OCI-LY3 (cell line): ENCODE results near the gene BLM.
"Not testable (repeated sequence)": the region's sequence is repeated elsewhere in the genome, so short reads cannot be mapped to it uniquely, and the experiment has no call there.

Experiments used
- H2AFZ ChIP-seq: fragments of 200-600, 300-600 bp; shearing (Covaris generic); 2 replicates; pipeline ENCODE4 v1.6.0; 2014; ENCODE audit warnings: antibody characterized with exemption, low read depth, low read length
- H3K27ac ChIP-seq: fragments of 200-600, 300-600 bp; sonication (generic); 2 replicates; pipeline ENCODE4 v1.5.1; 2014; ENCODE audit warnings: mild to moderate bottlenecking, low read length, moderate library complexity, mixed read lengths
- H3K27me3 ChIP-seq: fragments of 200-600, 300-600 bp; sonication (generic); 2 replicates; pipeline ENCODE4 v1.6.1; 2014; ENCODE audit warnings: low read depth, low read length, mixed read lengths
- H3K36me3 ChIP-seq: fragments of 200-600, 300-600 bp; sonication (generic); replicated peaks from 2 replicates; pipeline ENCODE3; 2014; ENCODE audit warnings: low read depth, low read length, mixed read lengths
- H3K4me1 ChIP-seq: fragments of 300-600, 200-600 bp; sonication (generic); 2 replicates; pipeline ENCODE4 v1.6.1; 2014; ENCODE audit warnings: low read length, mixed read lengths
- H3K4me2 ChIP-seq: fragments of 200-600, 300-600 bp; sonication (generic); 2 replicates; pipeline ENCODE4 v1.6.1; 2014; ENCODE audit warnings: low read length, mixed read lengths
- H3K4me3 ChIP-seq: fragments of 300-600, 200-600 bp; sonication (generic); 2 replicates; pipeline ENCODE4 v1.5.1; 2014; ENCODE audit warnings: antibody characterized with exemption, mild to moderate bottlenecking, low read length, moderate library complexity
- H3K79me2 ChIP-seq: fragments of 300-600, 200-600 bp; shearing (Covaris generic); 2 replicates; pipeline ENCODE4 v1.6.1; 2014; ENCODE audit warnings: mild to moderate bottlenecking, low read length, mixed read lengths
- H3K9ac ChIP-seq: fragments of 300-600, 200-600 bp; shearing (Covaris generic); 2 replicates; pipeline ENCODE4 v1.6.0; 2014; ENCODE audit warnings: mild to moderate bottlenecking, low read length, moderate library complexity
- H3K9me3 ChIP-seq: fragments of 200-600, 300-600 bp; shearing (Covaris generic); 2 replicates; pipeline ENCODE4 v1.6.1; 2014; ENCODE audit warnings: low read length, mixed read lengths; ENCODE audit not compliant: insufficient read depth
- H4K20me1 ChIP-seq: fragments of 200-600, 300-600 bp; sonication (generic); 2 replicates; pipeline ENCODE4 v1.6.1; 2016; ENCODE audit warnings: low read length, mixed read lengths; ENCODE audit not compliant: insufficient read depth
- CTCF ChIP-seq: fragments of 200-600, 300-600 bp; sonication (generic); IDR thresholded peaks from 2 replicates; pipeline ENCODE4 v1.5.1; 2014; ENCODE audit warnings: antibody characterized with exemption, low read length, low read depth
- EZH2phosphoT487 ChIP-seq: fragments of 200-600 bp; shearing (Covaris generic); IDR thresholded peaks from 2 replicates; pipeline ENCODE4 v1.6.1; 2018; ENCODE audit warnings: antibody characterized with exemption, mixed run types, low read depth

The BLM gene

GRCh38 chr15:90826206-90826885, 109.2 kb downstream of the BLM start:
- not testable (repeated sequence) for H3K9me3 ChIP-seq, H3K79me2 ChIP-seq, H4K20me1 ChIP-seq, H3K36me3 ChIP-seq, H3K4me1 ChIP-seq, H3K4me2 ChIP-seq, H2AFZ ChIP-seq, H3K9ac ChIP-seq, H3K27ac ChIP-seq, H3K4me3 ChIP-seq
- H3K27me3 ChIP-seq: peaks cover 22% of the 10 kb centered on the region

DNA sequence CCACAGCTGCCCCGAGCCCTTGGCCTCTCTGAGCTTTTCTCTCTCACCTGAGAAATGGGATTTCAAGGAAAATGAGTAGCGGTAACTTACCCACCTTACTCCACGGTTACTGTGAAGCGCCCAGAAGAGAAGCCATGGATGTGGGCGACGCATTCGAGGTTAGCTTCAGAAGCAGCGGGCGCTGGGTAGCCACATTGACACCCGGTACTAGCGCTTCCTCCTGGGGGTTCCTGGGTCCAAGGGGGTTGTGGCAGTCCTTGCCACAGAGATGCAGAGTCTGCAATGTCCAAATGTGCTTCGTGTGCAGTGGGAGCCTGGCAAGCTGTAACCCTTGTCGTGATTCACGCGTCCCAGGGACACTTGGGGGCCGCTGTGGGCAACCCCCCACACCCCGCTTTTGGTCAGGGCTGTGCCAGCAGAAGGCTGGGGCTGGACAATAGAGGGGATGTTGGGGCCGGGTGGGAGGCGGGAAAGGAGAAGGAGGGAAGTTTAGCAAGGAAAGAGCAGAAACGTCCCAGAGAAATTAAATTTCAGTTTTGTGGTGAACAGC, 109.8 kb downstream of the BLM start:
- H4K20me1 ChIP-seq: no peaks in the 10 kb centered on the region
- no peak for TF ChIP-seq EZH2phosphoT487
- no peak for TF ChIP-seq CTCF
- H3K36me3 ChIP-seq: no peaks in the 10 kb centered on the region
- H3K9me3 ChIP-seq: no peaks in the 10 kb centered on the region
- H3K9ac ChIP-seq: no peak overlapping the region
- no peak overlapping the region for H3K4me3 ChIP-seq
- no peak overlapping the region for H3K27ac ChIP-seq
- H2AFZ ChIP-seq: no peak overlapping the region
- H3K79me2 ChIP-seq: no peaks in the 10 kb centered on the region
- H3K4me2 ChIP-seq: no peak overlapping the region
- peaks cover 6% of the 10 kb centered on the region; the same call in 1 of the 2 replicates for H3K4me1 ChIP-seq
- H3K27me3 ChIP-seq: peaks cover 22% of the 10 kb centered on the region

DNA sequence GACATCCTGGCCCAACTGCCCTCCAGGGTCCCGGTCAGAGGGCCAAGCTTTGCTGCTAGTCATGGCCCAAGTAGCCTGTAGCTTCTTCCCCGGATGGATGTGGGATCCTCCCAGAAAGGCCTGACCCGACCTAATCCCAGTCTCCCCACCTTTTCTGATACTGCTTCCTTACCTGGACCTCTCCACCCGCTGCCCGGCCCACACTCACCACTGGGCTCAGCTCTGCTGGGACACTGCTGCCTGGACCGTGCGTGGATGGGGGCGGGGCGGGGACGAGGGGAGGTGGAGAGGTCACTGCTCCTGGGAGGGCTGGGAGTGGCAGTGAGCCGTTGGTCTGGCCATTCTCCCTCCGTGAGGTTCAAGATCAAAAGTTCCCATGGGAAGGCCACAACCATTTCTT, 111.0 kb downstream of the BLM start:
- TF ChIP-seq EZH2phosphoT487 (no peak), CTCF (no peak)
- Histone ChIP-seq H3K4me1 (peaks cover 6% of the 10 kb centered on the region; the same call in 1 of the 2 replicates), H3K4me2 (no peak overlapping the region), H3K27me3 (peaks cover 22% of the 10 kb centered on the region), H3K9ac (no peak overlapping the region), H3K27ac (no peak overlapping the region), H3K79me2 (no peaks in the 10 kb centered on the region), H4K20me1 (no peaks in the 10 kb centered on the region), H3K9me3 (no peaks in the 10 kb centered on the region), H2AFZ (no peak overlapping the region), H3K4me3 (no peak overlapping the region), H3K36me3 (no peaks in the 10 kb centered on the region)

GRCh38 chr15:90829126-90829525, 112.0 kb downstream of the BLM start:
- Histone ChIP-seq H3K79me2 (no peaks in the 10 kb centered on the region), H3K9me3 (no peaks in the 10 kb centered on the region), H3K9ac (no peak overlapping the region), H3K27me3 (peaks cover 23% of the 10 kb centered on the region), H3K4me1 (peaks cover 6% of the 10 kb centered on the region; the same call in 1 of the 2 replicates), H3K4me2 (no peak overlapping the region), H4K20me1 (no peaks in the 10 kb centered on the region), H3K4me3 (no peak overlapping the region), H3K27ac (no peak overlapping the region), H3K36me3 (no peaks in the 10 kb centered on the region), H2AFZ (no peak overlapping the region)
- TF ChIP-seq CTCF: no peak
- no peak for TF ChIP-seq EZH2phosphoT487
